WTC11 (cell line): ENCODE data around the gene KDELR3.

Experiments
- CTCF ChIP-seq: fragments of 200-600 bp; IDR thresholded peaks from 2 replicates; pipeline ENCODE4 v1.8.0; 2022; ENCODE audit warnings: antibody characterized with exemption
- USF1 ChIP-seq: sonication (generic); formaldehyde crosslinking; IDR thresholded peaks from 2 replicates; pipeline ENCODE4 v1.8.0; 2022; ENCODE audit warnings: mild to moderate bottlenecking, missing genetic modification reagents
- ZSCAN18 ChIP-seq: fragments of 250-450 bp; sonication (Bioruptor Pico); IDR thresholded peaks from 2 replicates; pipeline ENCODE4 v2.1.2; 2022; ENCODE audit warnings: mild to moderate bottlenecking, moderate library complexity

- TF ChIP-seq ZSCAN18 (CRISPR knock-in tag) (no peak), USF1 (CRISPR knock-in tag) (no peak), CTCF (no peak)
These were observed 40.0 kb upstream of the KDELR3 start for GRCh38 chr22:38427940-38428339.
